HG03060 (cell line): ENCODE results near the gene PLXNC1.

Experiments
- ATAC-seq: cut with Tn5 transposase; IDR thresholded peaks from one replicate; pipeline ENCODE4 v1.9.1; 2021; ENCODE audit warnings: low read depth, moderate number of reproducible peaks; ENCODE audit not compliant: unreplicated experiment

PLXNC1 gene

GRCh38 chr12:94147991-94148738 is at the start of gene PLXNC1:
Gene PLXNC1 (plus strand): TSS chr12:94148577. CDS start chr12:94148972, 395 bp downstream.
- no peak for ATAC-seq

GRCh38 chr12:94099191-94099590 is 49.2 kb upstream of the PLXNC1 start:
- ATAC-seq = no peak

DNA sequence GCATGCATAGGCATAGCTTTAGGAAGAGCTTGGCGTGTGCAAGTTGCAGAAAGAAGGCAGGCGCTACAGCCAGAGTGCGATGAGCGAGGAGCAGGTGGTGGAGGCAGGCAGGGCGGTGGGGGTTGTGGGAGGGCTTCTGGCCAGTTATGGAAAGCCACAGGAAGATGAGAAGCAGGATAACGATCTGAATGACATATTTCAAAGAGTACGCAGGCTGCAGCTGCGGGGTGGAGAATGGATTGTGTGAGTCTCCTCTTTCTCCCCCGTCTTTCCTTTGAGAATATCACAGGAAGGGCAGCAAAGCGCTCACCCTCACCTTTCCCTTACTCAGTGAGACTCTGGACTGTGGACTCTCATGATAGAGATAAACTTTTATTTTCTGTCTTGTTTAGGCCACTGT is 48.7 kb upstream of the PLXNC1 start:
- ATAC-seq = no peak

DNA sequence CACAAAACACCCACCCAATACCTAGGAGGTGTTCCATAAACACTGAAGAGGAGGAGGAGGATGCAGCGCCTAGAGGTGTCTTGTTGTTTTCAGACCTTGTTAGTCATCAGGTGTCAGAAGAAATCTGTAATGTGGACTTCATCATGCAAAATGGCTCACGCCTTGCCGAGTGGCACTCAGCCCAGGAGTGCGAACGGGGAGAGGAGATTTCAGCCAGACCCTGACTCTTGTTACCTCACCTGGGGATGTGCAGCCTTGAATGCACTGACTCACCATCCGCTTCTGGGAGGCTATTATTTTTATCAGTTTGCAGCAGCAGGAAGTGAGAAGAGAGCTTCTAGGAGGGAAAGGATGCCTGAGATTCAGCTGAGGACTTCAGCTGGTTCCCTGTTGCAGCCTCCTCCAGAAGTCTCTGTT is 48.2 kb upstream of the PLXNC1 start:
- ATAC-seq = no peak

DNA sequence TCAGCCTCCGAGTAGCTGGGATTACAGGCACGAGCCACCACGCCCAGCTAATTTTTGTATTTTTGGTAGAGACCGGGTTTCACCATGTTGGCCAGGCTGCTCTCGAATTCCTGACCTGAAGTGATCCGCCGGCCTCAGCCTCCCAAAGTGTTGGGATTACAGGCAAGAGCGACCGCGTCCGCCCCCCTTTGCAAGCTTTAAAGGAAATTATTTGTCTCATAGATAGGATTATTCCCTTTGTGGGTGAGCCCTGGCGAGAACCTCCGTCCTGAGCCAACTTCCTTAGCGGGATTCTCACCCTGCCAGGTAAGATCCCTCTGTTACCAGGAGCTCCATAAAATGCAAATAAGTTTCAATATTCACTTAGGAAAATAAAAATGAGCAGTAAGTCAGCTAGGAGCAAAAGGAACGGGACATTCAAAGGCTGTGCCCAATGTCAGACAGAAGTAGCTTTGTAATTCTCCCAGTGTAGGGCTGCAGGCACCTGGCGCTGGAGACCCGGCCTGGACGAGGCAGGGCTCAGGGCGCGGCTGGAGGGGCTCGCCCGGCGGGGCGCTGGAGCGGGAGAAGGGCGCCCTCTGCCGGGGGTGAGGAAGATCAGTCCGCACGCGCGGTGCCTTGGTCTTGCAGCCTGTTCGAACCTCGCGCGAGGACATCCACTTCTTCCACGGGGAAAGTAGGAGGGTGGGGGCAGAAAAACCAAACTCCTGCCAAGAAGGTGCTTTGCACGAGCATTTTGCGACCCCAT is 47.2 kb upstream of the PLXNC1 start:
- ATAC-seq = peak; percentile 43

GRCh38 chr12:94101738-94102660 is 46.4 kb upstream of the PLXNC1 start:
- ATAC-seq = peak; percentile 72

- ATAC-seq = no peak
Observed at GRCh38 chr12:94103986-94104385, 44.4 kb upstream of the PLXNC1 start.

DNA sequence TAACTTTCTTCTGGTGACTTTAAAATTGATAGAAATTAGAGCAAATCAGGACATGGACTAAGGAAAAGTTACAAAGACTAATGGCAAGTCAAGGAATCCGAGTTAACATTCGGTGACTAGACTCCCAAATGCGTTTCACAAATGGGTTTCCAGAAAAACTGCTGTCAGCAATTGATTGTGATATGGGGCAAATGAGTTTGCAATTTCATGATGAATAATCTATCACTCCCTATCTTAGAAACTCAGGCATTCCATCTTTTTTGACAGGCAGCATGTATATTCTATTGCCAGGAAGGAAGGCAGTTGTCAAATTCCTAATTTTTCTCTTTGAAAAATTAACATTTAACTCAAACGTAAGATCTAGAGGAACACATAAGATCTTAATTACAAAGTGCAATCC is 40.5 kb upstream of the PLXNC1 start:
- no peak for ATAC-seq

- ATAC-seq = no peak
Observed at GRCh38 chr12:94109160-94109559, 39.2 kb upstream of the PLXNC1 start.

DNA sequence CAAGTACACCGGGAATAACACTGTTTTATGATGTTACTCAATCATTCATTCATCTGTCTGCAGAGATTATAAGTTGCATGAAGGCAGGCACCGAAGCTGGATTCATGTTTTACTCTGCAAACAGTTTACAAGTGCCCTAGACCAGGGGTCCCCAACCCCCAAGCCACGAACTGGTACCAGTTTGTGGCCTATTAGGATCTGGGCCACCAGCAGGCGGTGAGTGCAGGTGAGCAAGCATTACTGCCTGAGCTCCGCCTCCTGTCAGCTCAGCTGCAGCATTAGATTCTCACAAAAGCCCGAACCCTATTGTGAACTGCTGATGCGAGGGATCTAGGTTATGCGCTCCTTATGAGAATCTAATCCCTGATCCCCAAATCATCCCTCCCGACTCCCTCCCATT is 38.1 kb upstream of the PLXNC1 start:
- no peak for ATAC-seq

DNA sequence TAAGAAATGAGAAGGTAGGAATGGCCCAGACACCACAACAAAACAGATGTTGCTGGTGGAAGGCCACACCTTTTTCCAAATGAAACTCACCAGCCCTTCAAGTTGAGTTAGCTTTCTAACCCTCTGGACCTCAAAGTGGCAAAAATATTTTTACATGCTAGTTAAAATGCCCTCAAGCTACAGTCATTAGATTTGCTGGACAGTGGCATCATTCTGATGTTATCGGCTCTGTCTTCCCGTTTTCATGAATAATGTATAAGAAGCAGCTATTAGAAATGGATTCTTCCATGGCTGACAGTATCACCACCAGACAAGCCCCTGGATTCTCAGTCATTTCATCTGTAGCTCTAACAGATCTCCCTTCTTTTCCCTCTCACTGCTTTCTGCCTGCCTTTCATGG is 37.1 kb upstream of the PLXNC1 start:
- no peak for ATAC-seq

GRCh38 chr12:94112121-94112520 is 36.3 kb upstream of the PLXNC1 start:
- ATAC-seq = no peak

DNA sequence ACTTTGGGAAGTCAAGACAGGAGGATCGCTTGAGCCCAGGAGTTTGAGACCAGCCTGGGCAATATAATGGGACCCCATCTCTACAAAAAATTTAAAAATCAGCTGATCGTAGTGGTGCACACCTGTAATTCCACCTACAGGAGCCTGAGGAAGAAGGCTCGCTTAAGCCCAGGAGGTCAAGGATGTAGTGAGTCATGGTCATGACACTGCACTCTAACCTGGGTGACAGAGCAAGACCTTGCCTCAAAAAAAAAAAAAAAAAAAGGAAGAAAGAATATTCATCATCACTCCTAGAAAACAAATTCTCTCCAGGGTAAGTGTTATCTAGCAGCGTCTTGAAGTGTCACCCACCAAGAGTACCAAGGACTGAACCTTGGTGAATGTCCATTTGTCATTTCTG is 34.2 kb upstream of the PLXNC1 start:
- ATAC-seq = no peak

DNA sequence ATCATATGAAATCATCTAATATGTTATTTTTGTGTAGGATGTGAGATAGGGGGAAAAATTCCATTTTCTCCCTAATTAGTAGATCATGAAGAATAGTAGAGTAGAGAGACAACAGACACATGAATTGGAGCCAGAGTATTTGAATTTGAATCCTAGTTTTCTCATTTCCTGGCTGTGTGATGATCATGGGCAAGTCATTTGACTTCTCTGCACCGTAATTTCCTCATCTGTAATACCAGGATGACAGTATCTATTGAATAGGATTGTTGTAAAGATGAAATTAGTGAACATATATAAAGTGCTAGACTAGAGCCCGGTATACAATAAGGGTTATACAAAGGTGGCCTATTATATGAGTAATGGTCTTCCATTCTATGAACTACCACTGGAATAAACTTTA is 32.2 kb upstream of the PLXNC1 start:
- no peak for ATAC-seq

GRCh38 chr12:94121886-94122285 is 26.5 kb upstream of the PLXNC1 start:
- ATAC-seq = no peak

DNA sequence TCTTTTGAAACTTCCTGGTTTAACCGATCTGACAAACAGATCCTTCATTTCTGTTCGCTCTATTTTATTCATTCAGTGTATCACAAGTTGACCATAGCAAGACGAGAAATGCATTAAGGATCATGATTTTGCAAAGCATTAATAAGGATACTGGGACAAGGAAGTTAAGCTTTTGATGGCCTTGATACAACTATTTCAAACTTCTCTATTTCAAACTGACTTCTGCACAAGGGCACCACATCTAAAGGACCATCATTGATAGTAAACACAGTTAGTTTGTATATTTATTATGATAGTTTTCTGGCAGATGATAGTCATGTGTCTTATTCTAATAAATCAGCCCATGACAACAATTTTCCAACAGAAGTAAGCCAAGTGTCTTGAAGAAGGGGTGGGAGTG is 25.8 kb upstream of the PLXNC1 start:
- no peak for ATAC-seq

GRCh38 chr12:94123127-94123526 is 25.2 kb upstream of the PLXNC1 start:
- ATAC-seq = no peak

DNA sequence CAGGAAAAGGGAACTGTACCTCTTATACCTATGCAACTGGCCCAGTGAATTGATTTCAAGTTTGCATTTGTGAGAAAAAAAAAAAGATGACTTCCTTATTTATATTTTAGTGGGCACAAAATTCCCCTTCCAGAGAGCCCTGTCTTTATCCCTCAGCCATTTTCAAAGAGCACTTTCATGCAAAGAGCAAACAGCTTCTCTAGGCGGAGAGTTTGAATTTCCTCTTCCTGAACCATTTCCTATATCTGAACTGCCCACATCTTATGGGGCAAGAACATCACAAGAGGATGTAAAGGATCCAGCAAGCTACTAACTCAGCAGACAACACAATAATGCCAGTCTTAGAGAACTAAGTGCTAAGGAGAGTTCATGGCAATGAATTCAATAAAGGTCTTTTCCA is 22.3 kb upstream of the PLXNC1 start:
- ATAC-seq = no peak

DNA sequence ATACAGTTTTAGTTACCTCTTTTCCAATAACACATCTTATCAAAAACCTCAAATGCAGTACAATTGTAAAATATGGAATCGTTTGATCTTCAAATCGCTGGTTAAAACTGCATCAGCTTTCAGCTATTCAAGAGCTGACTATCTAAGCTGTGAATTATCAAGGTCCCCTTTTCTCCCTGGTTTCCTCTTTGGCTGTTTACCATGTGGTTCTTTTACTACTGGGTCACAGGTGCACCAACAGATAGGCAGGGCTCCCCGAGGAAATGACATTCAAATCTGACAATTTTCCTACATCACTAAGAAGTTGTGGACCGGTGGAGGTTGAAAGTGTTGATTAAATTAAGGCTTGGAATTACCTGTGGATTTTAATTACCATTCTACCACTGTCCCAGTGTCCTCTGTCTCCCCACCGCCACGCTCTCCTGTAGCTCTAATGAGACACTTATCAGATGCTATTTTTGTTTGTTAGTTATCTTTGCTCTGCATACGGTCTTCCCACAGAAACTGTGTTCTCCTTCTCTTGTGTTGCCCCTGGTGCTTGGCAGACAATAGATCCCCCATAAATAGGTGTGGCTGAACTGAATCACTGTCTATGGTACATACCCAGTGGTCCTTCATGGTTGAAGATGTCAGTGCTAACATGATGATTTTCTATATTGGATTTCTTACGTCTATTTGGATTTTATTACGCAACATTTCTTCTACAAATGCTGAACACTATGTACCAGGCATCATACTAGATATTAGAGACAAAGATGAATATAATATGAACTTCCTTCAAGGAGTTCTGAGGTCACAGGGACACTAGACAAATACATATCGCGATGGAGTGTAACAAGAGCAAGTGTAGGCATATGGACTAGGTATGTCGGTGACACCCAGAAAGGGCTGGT is 20.9 kb upstream of the PLXNC1 start:
- no peak for ATAC-seq

DNA sequence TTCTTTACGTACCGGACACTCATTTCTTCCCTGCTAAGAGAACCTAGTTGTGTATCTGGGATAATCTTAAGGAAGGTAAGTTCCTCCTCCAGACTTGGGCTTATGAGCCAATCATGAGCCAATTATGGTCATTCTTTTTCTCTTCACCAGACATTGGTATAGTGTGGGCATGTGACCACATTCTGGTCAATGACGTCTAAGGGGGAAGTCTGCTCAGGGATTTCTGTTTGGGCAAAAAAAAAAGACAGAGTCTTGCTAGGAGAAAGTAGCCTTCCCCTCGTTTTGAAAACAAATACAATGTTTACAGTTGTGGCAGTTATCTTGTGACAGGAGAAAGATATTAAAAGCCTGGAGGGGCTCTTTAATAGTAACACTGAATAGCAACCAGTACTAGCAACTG is 20.1 kb upstream of the PLXNC1 start:
- no peak for ATAC-seq
